ENCODE measurements around the gene WDFY2. TPM values are rescaled to one million over a fixed set of nuclear protein-coding genes. Genes with fewer than 3 reads are reported as not detected.

The WDFY2 gene
- total RNA-seq, 3 donors from 2014 or later (not counting 1 experiment from before 2014, with no cell fraction given) = 29.5 to 32.1 (median 31.3) TPM

DNA sequence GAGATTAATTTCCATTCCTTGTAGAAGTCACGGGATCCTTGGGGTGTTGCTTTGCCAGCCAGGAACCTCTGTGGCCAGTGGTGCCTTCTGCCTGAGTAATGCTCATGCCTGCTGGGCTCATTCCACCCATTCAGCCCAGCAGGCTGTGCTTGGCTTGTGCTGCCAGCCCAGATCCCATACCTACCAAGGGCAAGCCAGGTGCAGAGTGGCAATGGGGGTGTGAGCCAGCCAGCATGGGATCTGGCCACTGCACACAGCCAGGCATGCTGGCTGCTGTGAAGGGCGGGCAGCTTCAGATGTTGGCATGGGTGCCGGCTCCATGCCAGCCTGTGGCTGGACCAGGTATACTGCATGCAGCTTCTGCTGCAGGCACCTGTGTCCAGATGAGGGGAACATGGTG is 42.5 kb downstream of the WDFY2 start:
- no peaks in the 10 kb centered on the region for H3K9me3 ChIP-seq (ENCODE audit: control insufficient read depth, insufficient read depth, low read length)
- no peak overlapping the region for H3K27ac ChIP-seq (ENCODE audit: low read length)
- intact Hi-C loops (cut with micrococcal nuclease) = no loop called here
- H3K36me3 ChIP-seq (ENCODE audit: control insufficient read depth, insufficient read depth, low read length) = no peaks in the 10 kb centered on the region
- no peaks in the 10 kb centered on the region for H3K9me3 Mint-ChIP-seq
- WGBS (ENCODE audit: insufficient coverage) = 95% methylated on average over 3 of the region's 3 CpGs
- H3K4me3 ChIP-seq (ENCODE audit: low read length) = no peak overlapping the region
- no peaks in the 10 kb centered on the region for H3K36me3 Mint-ChIP-seq
- no peak overlapping the region for H3K4me3 Mint-ChIP-seq
- H3K27me3 ChIP-seq (ENCODE audit: control insufficient read depth, insufficient read depth, low read length) = no peaks in the 10 kb centered on the region
- no peaks in the 10 kb centered on the region for H3K27me3 Mint-ChIP-seq (ENCODE audit: low read depth in 2 of 2)
- ATAC-seq = no peak
- TF ChIP-seq, protein P1, sequence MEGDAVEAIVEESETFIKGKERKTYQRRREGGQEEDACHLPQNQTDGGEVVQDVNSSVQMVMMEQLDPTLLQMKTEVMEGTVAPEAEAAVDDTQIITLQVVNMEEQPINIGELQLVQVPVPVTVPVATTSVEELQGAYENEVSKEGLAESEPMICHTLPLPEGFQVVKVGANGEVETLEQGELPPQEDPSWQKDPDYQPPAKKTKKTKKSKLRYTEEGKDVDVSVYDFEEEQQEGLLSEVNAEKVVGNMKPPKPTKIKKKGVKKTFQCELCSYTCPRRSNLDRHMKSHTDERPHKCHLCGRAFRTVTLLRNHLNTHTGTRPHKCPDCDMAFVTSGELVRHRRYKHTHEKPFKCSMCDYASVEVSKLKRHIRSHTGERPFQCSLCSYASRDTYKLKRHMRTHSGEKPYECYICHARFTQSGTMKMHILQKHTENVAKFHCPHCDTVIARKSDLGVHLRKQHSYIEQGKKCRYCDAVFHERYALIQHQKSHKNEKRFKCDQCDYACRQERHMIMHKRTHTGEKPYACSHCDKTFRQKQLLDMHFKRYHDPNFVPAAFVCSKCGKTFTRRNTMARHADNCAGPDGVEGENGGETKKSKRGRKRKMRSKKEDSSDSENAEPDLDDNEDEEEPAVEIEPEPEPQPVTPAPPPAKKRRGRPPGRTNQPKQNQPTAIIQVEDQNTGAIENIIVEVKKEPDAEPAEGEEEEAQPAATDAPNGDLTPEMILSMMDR (IDR thresholded peaks at IDR 0.05) = no peak
- no peak overlapping the region for H3K27ac Mint-ChIP-seq
- H3K4me1 ChIP-seq (ENCODE audit: control insufficient read depth, insufficient read depth, low read length) = peaks cover 9% of the 10 kb centered on the region
- peaks cover 64 to 65% of the 10 kb centered on the region in 2 donors for H3K4me1 Mint-ChIP-seq
- DNase-seq = no peak

DNA sequence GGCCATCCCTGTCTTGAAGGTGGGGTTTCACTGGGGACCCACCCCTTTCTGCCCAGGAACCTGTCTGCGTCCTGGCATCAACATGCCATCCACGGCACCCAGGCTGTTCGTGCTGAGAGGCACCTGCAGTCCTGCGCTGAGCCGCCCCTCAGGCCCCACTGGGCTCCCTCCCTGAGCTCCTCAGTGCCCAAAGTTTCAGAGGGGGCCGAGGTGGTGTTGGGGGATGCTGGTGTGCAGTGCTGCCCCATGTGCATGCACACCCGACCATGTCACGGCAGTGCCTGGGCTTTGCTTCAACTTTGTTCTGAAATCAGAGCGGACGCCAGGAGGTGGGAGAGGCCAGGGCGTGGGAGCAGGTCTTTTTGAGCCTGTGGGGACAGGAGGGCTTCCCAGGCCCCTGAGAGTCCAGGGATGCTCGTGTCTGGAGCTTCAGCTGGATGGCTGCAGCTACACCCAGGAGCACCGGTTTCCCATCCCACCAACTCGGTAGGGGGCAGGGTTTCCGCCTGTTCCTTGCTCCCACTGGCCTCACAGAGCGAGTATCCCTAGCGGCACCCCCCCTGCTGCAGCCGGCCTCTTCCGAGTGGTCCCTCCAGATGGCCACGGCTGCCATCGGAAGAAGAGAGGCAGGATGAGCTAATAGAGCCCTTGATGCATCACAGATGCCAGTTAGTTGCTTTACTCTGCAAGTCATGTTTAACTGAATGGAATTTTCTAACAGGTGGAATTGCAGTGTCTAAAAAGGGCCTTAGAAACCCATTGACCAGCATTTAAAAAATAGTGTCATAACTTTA is 44.0 kb downstream of the WDFY2 start:
- Histone ChIP-seq H3K36me3 (ENCODE audit: control insufficient read depth, insufficient read depth, low read length) (no peaks in the 10 kb centered on the region), H3K27ac (ENCODE audit: low read length) (no peak overlapping the region), H3K4me1 (ENCODE audit: control insufficient read depth, insufficient read depth, low read length) (peaks cover 3% of the 10 kb centered on the region), H3K9me3 (ENCODE audit: control insufficient read depth, insufficient read depth, low read length) (no peaks in the 10 kb centered on the region), H3K27me3 (ENCODE audit: control insufficient read depth, insufficient read depth, low read length) (no peaks in the 10 kb centered on the region), H3K4me3 (ENCODE audit: low read length) (no peak overlapping the region)
- Mint-ChIP-seq H3K9me3 (no peaks in the 10 kb centered on the region), H3K4me1 (peaks cover 61 to 62% of the 10 kb centered on the region in 2 donors), H3K4me3 (no peak overlapping the region), H3K27ac (peak overlapping the region; percentile 27 to 35), H3K36me3 (no peaks in the 10 kb centered on the region), H3K27me3 (ENCODE audit: low read depth in 2 of 2) (no peaks in the 10 kb centered on the region)
- ATAC-seq (no peak), DNase-seq (no peak)
- intact Hi-C loops (cut with micrococcal nuclease) = no loop called here
- WGBS (ENCODE audit: insufficient coverage) = 95% methylated on average over 21 of the region's 21 CpGs
- TF ChIP-seq, protein P1 (IDR thresholded peaks at IDR 0.05) = no peak

DNA sequence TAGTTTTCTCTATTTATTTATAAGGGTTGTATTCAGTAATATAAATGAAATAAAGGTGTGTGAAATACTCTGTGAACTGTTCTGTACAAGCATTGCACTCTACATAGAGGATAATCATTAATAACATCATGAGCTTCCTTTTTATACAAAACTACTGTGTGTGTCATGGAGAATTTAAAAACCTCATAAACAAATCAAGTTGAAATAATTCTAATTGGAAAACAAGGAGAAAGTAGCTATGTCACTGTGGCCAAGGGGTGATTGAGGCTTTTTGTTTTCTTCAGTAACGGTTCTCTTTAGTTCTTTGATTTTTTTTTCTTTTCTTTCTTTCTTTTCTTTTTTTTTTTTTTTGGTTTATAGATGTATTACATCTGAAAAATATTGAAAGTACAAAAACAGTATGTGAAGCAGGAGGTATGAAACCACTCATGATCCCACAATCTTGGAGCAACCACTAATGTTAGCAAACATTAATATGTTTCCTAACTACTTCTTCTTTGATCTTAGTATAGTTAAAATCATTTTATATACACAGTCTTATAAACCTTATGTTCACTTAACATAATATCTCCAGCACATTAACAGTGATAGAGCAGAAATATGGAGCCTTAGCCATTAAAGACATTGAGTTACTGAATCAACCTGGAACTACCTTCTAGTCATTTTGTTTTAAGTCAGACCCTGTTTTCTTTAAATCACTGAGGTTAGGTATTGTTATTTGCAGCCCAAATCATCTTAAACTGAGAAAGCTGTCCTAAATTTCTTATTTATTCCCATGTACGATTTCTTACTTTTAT is 45.4 kb downstream of the WDFY2 start:
- Histone ChIP-seq H3K9me3 (ENCODE audit: control insufficient read depth, insufficient read depth, low read length) (no peaks in the 10 kb centered on the region), H3K27ac (ENCODE audit: low read length) (no peak overlapping the region), H3K27me3 (ENCODE audit: control insufficient read depth, insufficient read depth, low read length) (no peaks in the 10 kb centered on the region), H3K36me3 (ENCODE audit: control insufficient read depth, insufficient read depth, low read length) (no peaks in the 10 kb centered on the region), H3K4me1 (ENCODE audit: control insufficient read depth, insufficient read depth, low read length) (peaks cover 3% of the 10 kb centered on the region), H3K4me3 (ENCODE audit: low read length) (no peak overlapping the region)
- no peaks in the 10 kb centered on the region for H3K27me3 Mint-ChIP-seq (ENCODE audit: low read depth in 2 of 2)
- no peak overlapping the region for H3K4me3 Mint-ChIP-seq
- no peaks in the 10 kb centered on the region for H3K9me3 Mint-ChIP-seq
- TF ChIP-seq, protein P1 (IDR thresholded peaks at IDR 0.05) = no peak
- peak overlapping the region; percentile 27 to 40 for H3K27ac Mint-ChIP-seq
- intact Hi-C loops (cut with micrococcal nuclease) = no loop called here
- WGBS (ENCODE audit: insufficient coverage) = no CpG with 5 or more reads among the region's 2 CpGs
- DNase-seq (no peak), ATAC-seq (no peak)
- peaks cover 51% of the 10 kb centered on the region in 2 donors for H3K4me1 Mint-ChIP-seq
- no peaks in the 10 kb centered on the region for H3K36me3 Mint-ChIP-seq
